Measurements from ENCODE around the gene L2HGDH. TPM values are rescaled to one million over a fixed set of nuclear protein-coding genes. Genes with fewer than 3 reads are reported as not detected.

Gene L2HGDH
- total RNA-seq, 2 donors from 2014 or later, result 3.4 to 4.9 TPM

- intact Hi-C loops (cut with DNase I), result no loop called here
- H3K27ac ChIP-seq, result no peak overlapping the region
- DNase-seq (no peak), ATAC-seq (no peak)
- no peak overlapping the region for H3K4me3 ChIP-seq
- no peaks in the 10 kb centered on the region for H3K27me3 ChIP-seq
- H3K4me1 ChIP-seq, result no peaks in the 10 kb centered on the region
- H3K36me3 ChIP-seq (replicated peaks in 1 of 2; ENCODE audit: insufficient read depth in 1 of 2, low read depth in 2 of 2), result no peaks in the 10 kb centered on the region
- 93 to 100% methylated on average over 2 of the region's 2 CpGs for WGBS, 2 donors
- H3K9me3 ChIP-seq, result no peaks in the 10 kb centered on the region
- no peak for TF ChIP-seq POLR2A (IDR thresholded peaks at IDR 0.05)
- TF ChIP-seq, protein P1, sequence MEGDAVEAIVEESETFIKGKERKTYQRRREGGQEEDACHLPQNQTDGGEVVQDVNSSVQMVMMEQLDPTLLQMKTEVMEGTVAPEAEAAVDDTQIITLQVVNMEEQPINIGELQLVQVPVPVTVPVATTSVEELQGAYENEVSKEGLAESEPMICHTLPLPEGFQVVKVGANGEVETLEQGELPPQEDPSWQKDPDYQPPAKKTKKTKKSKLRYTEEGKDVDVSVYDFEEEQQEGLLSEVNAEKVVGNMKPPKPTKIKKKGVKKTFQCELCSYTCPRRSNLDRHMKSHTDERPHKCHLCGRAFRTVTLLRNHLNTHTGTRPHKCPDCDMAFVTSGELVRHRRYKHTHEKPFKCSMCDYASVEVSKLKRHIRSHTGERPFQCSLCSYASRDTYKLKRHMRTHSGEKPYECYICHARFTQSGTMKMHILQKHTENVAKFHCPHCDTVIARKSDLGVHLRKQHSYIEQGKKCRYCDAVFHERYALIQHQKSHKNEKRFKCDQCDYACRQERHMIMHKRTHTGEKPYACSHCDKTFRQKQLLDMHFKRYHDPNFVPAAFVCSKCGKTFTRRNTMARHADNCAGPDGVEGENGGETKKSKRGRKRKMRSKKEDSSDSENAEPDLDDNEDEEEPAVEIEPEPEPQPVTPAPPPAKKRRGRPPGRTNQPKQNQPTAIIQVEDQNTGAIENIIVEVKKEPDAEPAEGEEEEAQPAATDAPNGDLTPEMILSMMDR (IDR thresholded peaks at IDR 0.05), result no peak
Measured at GRCh38 chr14:50299585-50299984, 12.4 kb downstream of the L2HGDH start.

DNA sequence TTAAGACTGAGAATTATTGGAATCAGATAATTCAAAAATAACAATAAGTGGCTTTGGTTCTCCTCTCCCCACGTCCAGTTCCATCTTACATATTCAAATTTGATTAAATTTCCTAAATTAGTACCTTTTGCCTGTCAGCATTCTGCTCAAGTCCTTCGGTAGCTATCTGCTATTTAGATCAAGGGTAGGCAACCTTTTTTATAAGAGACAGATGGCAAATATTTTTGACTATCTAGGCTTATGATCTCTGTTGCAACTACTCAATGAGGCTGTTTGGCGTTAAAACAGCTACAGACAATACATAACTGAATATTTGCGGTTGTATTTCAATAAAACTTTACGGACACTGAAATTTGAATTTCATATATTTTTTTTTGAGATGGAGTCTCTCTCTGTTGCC lies 21.7 kb downstream of the L2HGDH start:
- TF ChIP-seq, protein P1 (IDR thresholded peaks at IDR 0.05), result no peak
- TF ChIP-seq POLR2A (IDR thresholded peaks at IDR 0.05), result no peak
- H3K9me3 ChIP-seq, result no peaks in the 10 kb centered on the region
- no peaks in the 10 kb centered on the region for H3K27me3 ChIP-seq
- intact Hi-C loops (cut with DNase I), result no loop called here
- 78 to 85% methylated on average over 5 of the region's 5 CpGs for WGBS, 2 donors
- no peaks in the 10 kb centered on the region for H3K4me1 ChIP-seq
- peaks cover 0 to 3% of the 10 kb centered on the region in 2 donors for H3K36me3 ChIP-seq (replicated peaks in 1 of 2; ENCODE audit: insufficient read depth in 1 of 2, low read depth in 2 of 2)
- DNase-seq, result no peak
- no peak overlapping the region for H3K4me3 ChIP-seq
- no peak overlapping the region for H3K27ac ChIP-seq
- no peak for ATAC-seq

- no peaks in the 10 kb centered on the region for H3K9me3 ChIP-seq
- no peak overlapping the region for H3K4me3 ChIP-seq
- no peaks in the 10 kb centered on the region for H3K4me1 ChIP-seq
- DNase-seq, result no peak
- no peak for TF ChIP-seq POLR2A (IDR thresholded peaks at IDR 0.05)
- TF ChIP-seq, protein P1 (IDR thresholded peaks at IDR 0.05), result no peak
- WGBS, 2 donors, result 96 to 98% methylated on average over 5 of the region's 5 CpGs
- H3K27me3 ChIP-seq, result no peaks in the 10 kb centered on the region
- intact Hi-C loops (cut with DNase I), result loop anchor here (10.0 kb wide), 1 partner anchor 143 kb away; no protein-coding TSS in a partner anchor
- no peaks in the 10 kb centered on the region for H3K36me3 ChIP-seq (replicated peaks in 1 of 2; ENCODE audit: insufficient read depth in 1 of 2, low read depth in 2 of 2)
- no peak overlapping the region for H3K27ac ChIP-seq
- no peak for ATAC-seq
Measured at GRCh38 chr14:50288146-50288545, 23.9 kb downstream of the L2HGDH start.

DNA sequence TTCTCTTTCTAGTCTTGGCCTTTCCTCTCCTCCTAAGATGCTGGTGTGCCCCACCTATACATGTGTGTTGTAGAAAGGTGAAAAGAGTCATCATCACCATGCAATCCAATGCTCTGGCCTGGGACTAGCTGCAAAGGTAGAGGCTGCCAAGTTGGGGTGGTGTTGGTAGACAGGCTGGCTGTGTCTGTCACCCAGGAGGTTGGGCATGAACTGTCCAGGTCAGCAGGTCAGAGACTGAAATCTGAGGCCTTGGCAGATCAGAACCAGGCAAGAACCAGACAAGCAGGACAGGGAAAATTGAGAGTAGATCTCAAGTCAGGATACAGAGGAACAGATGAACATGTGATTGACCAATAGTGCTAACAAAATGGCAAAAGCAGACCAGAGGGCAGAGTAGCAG lies 26.2 kb downstream of the L2HGDH start:
- TF ChIP-seq, protein P1 (IDR thresholded peaks at IDR 0.05), result no peak
- TF ChIP-seq POLR2A (IDR thresholded peaks at IDR 0.05), result no peak
- no peaks in the 10 kb centered on the region for H3K36me3 ChIP-seq (replicated peaks in 1 of 2; ENCODE audit: insufficient read depth in 1 of 2, low read depth in 2 of 2)
- intact Hi-C loops (cut with DNase I), result loop anchor here (10.0 kb wide), 1 partner anchor 141 kb away; no protein-coding TSS in a partner anchor
- H3K4me3 ChIP-seq, result no peak overlapping the region
- DNase-seq (no peak), ATAC-seq (no peak)
- no peaks in the 10 kb centered on the region for H3K4me1 ChIP-seq
- no peak overlapping the region for H3K27ac ChIP-seq
- no peaks in the 10 kb centered on the region for H3K9me3 ChIP-seq
- no peaks in the 10 kb centered on the region for H3K27me3 ChIP-seq

DNA sequence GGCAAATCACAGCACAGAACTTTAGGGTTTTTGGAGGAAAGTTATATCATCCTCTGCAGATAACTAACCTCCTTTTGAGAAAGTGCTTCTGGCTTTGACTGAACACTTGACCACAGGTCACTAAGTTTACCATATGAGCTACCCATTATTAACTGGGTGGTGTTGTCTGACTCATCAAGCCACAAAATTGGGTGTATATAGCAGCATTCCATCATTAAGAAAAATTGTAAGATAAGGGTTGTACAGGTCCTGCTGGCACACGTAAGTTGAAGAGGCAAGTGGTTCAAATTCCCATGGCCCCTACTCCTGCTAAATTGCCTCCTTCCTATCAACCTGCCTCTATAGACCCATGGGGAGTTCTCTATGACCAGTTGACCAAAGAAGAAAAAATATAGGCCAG lies 39.5 kb downstream of the L2HGDH start:
- Histone ChIP-seq H3K36me3 (replicated peaks in 1 of 2; ENCODE audit: insufficient read depth in 1 of 2, low read depth in 2 of 2) (no peaks in the 10 kb centered on the region), H3K9me3 (no peaks in the 10 kb centered on the region), H3K27me3 (no peaks in the 10 kb centered on the region), H3K4me3 (no peak overlapping the region), H3K4me1 (no peaks in the 10 kb centered on the region), H3K27ac (no peak overlapping the region)
- WGBS, 2 donors, result 67 to 100% methylated on average over 1 of the region's 1 CpG
- TF ChIP-seq, protein P1 (IDR thresholded peaks at IDR 0.05), result no peak
- TF ChIP-seq POLR2A (IDR thresholded peaks at IDR 0.05), result no peak
- ATAC-seq (no peak), DNase-seq (no peak)
- intact Hi-C loops (cut with DNase I), result no loop called here
